Measurements from ENCODE around the gene ACOT8. TPM values are rescaled to one million over a fixed set of nuclear protein-coding genes. Genes with fewer than 3 reads are reported as not detected.
A peak's percentile ranks its signal among the peaks of the same experiment; 100 is the strongest.
"Not testable (repeated sequence)": the region's sequence is repeated elsewhere in the genome, so short reads cannot be mapped to it uniquely, and the experiment has no call there.

The ACOT8 gene
- total RNA-seq, 1 donor = 13.9 TPM

- no peaks in the 10 kb centered on the region for H3K27me3 ChIP-seq (ENCODE audit: insufficient read depth, low read length)
- no peak overlapping the region for H3K4me3 ChIP-seq (ENCODE audit: low read length)
- peaks cover 18% of the 10 kb centered on the region for H3K4me1 ChIP-seq (ENCODE audit: insufficient read depth, low read length)
- no peaks in the 10 kb centered on the region for H3K9me3 ChIP-seq (ENCODE audit: low read depth, low read length)
Measured at GRCh38 chr20:45813489-45813888, 43.7 kb downstream of the ACOT8 start.

- H3K4me3 ChIP-seq (ENCODE audit: low read length) = peak overlapping the region; percentile 45
- H3K4me1 ChIP-seq (ENCODE audit: insufficient read depth, low read length) = peaks cover 18% of the 10 kb centered on the region
- H3K9me3 ChIP-seq (ENCODE audit: low read depth, low read length) = no peaks in the 10 kb centered on the region
- no peaks in the 10 kb centered on the region for H3K27me3 ChIP-seq (ENCODE audit: insufficient read depth, low read length)
Measured at GRCh38 chr20:45813006-45813340, 44.2 kb downstream of the ACOT8 start.

- H3K4me3 ChIP-seq (ENCODE audit: low read length) = peak within 1 kb of the TSS; percentile 45
- H3K27me3 ChIP-seq (ENCODE audit: insufficient read depth, low read length) = no peaks in the 10 kb centered on the region
- H3K4me1 ChIP-seq (ENCODE audit: insufficient read depth, low read length) = peaks cover 18% of the 10 kb centered on the region
- no peaks in the 10 kb centered on the region for H3K9me3 ChIP-seq (ENCODE audit: low read depth, low read length)
Measured at GRCh38 chr20:45812157-45813005, 44.8 kb downstream of the ACOT8 start, which contains the start of gene UBE2C. Gene UBE2C, plus strand, starts transcription at chr20:45812644. Its CDS starts 52 bp downstream, at chr20:45812696.

GRCh38 chr20:45810191-45810970 lies 46.8 kb downstream of the ACOT8 start:
- H3K9me3 ChIP-seq (ENCODE audit: low read depth, low read length) = no peaks in the 10 kb centered on the region
- H3K4me3 ChIP-seq (ENCODE audit: low read length) = no peak overlapping the region
- peaks cover 18% of the 10 kb centered on the region for H3K4me1 ChIP-seq (ENCODE audit: insufficient read depth, low read length)
- H3K27me3 ChIP-seq (ENCODE audit: insufficient read depth, low read length) = no peaks in the 10 kb centered on the region

- no peaks in the 10 kb centered on the region for H3K27me3 ChIP-seq (ENCODE audit: insufficient read depth, low read length)
- no peak overlapping the region for H3K4me3 ChIP-seq (ENCODE audit: low read length)
- H3K9me3 ChIP-seq (ENCODE audit: low read depth, low read length) = no peaks in the 10 kb centered on the region
- H3K4me1 ChIP-seq (ENCODE audit: insufficient read depth, low read length) = peaks cover 9% of the 10 kb centered on the region
Measured at GRCh38 chr20:45801851-45802250, 55.3 kb downstream of the ACOT8 start.

GRCh38 chr20:45798935-45799642 lies 58.1 kb downstream of the ACOT8 start:
- Histone ChIP-seq H3K9me3 (ENCODE audit: low read depth, low read length) (no peaks in the 10 kb centered on the region), H3K27me3 (ENCODE audit: insufficient read depth, low read length) (no peaks in the 10 kb centered on the region), H3K4me3 (ENCODE audit: low read length) (no peak overlapping the region), H3K4me1 (ENCODE audit: insufficient read depth, low read length) (peaks cover 9% of the 10 kb centered on the region)

- not testable (repeated sequence) for H3K27me3 ChIP-seq (ENCODE audit: insufficient read depth, low read length); H3K4me3 ChIP-seq (ENCODE audit: low read length); H3K9me3 ChIP-seq (ENCODE audit: low read depth, low read length)
- peaks cover 15% of the 10 kb centered on the region for H3K4me1 ChIP-seq (ENCODE audit: insufficient read depth, low read length)
Measured at GRCh38 chr20:45797955-45798354, 59.2 kb downstream of the ACOT8 start.

GRCh38 chr20:45797510-45797909 lies 59.7 kb downstream of the ACOT8 start:
- H3K27me3 ChIP-seq (ENCODE audit: insufficient read depth, low read length); H3K9me3 ChIP-seq (ENCODE audit: low read depth, low read length); H3K4me3 ChIP-seq (ENCODE audit: low read length): not testable (repeated sequence)
- H3K4me1 ChIP-seq (ENCODE audit: insufficient read depth, low read length) = peaks cover 20% of the 10 kb centered on the region

- Histone ChIP-seq H3K4me1 (ENCODE audit: insufficient read depth, low read length) (peaks cover 24% of the 10 kb centered on the region), H3K27me3 (ENCODE audit: insufficient read depth, low read length) (no peaks in the 10 kb centered on the region), H3K4me3 (ENCODE audit: low read length) (no peak overlapping the region), H3K9me3 (ENCODE audit: low read depth, low read length) (no peaks in the 10 kb centered on the region)
Measured at GRCh38 chr20:45796337-45797065, 60.7 kb downstream of the ACOT8 start.

GRCh38 chr20:45792317-45793118 lies 64.7 kb downstream of the ACOT8 start:
- Histone ChIP-seq H3K27me3 (ENCODE audit: insufficient read depth, low read length) (no peaks in the 10 kb centered on the region), H3K9me3 (ENCODE audit: low read depth, low read length) (no peaks in the 10 kb centered on the region), H3K4me1 (ENCODE audit: insufficient read depth, low read length) (peaks cover 15% of the 10 kb centered on the region), H3K4me3 (ENCODE audit: low read length) (peak overlapping the region; percentile 94)

Other genes starting within 250 kb of the ACOT8 start
- gene WFDC10A, start 227.7 kb downstream of the ACOT8 start, total RNA-seq = not detected
- gene WFDC9, start 226.1 kb downstream of the ACOT8 start, total RNA-seq = not detected
- not detected for gene WFDC11, start 187.2 kb downstream of the ACOT8 start, total RNA-seq
- not detected for gene WFDC13, start 155.4 kb downstream of the ACOT8 start, total RNA-seq
- gene WFDC10B, start 152.4 kb downstream of the ACOT8 start, total RNA-seq = not detected
- not detected for gene SPINT4, start 135.0 kb downstream of the ACOT8 start, total RNA-seq
- not detected for gene WFDC3, start 65.5 kb downstream of the ACOT8 start, total RNA-seq
- gene DNTTIP1, start 65.4 kb downstream of the ACOT8 start, total RNA-seq = 4.4 TPM
- gene UBE2C, start 44.7 kb downstream of the ACOT8 start, total RNA-seq = 1.6 TPM
- 0.73 TPM for gene TNNC2, start 30.1 kb downstream of the ACOT8 start, total RNA-seq
- 5.7 TPM for gene SNX21, start 23.6 kb downstream of the ACOT8 start, total RNA-seq
- gene ZSWIM3, start 222 bp upstream of the ACOT8 start, total RNA-seq = 0.63 TPM
- gene ZSWIM1, start 23.8 kb upstream of the ACOT8 start, total RNA-seq = 10.1 TPM
- gene SPATA25, start 30.2 kb upstream of the ACOT8 start, total RNA-seq = 0.52 TPM
- gene NEURL2, start 33.8 kb upstream of the ACOT8 start, total RNA-seq = 1.9 TPM
- gene CTSA, start 33.9 kb upstream of the ACOT8 start, total RNA-seq = 111 TPM
- gene PLTP, start 54.8 kb upstream of the ACOT8 start, total RNA-seq = 1.4 TPM
- gene PCIF1, start 77.3 kb upstream of the ACOT8 start, total RNA-seq = 48.0 TPM
- gene ZNF335, start 114.8 kb upstream of the ACOT8 start, total RNA-seq = 49.4 TPM
- gene MMP9, start 151.5 kb upstream of the ACOT8 start, total RNA-seq = 3.0 TPM
- gene SLC12A5, start 171.8 kb upstream of the ACOT8 start, total RNA-seq = 0.10 TPM
- 15.6 TPM for gene NCOA5, start 232.6 kb upstream of the ACOT8 start, total RNA-seq

Data from mononuclear cell (primary cell).